ENCODE measurements around the gene SYTL3.

The SYTL3 gene

GRCh38 chr6:158762787-158763433, 113.1 kb downstream of the SYTL3 start:
- no peak for DNase-seq

- no peak for DNase-seq
Observed at GRCh38 chr6:158763434-158764182, 113.8 kb downstream of the SYTL3 start.

- no peak for DNase-seq
Observed at GRCh38 chr6:158764183-158764849, 114.5 kb downstream of the SYTL3 start.

GRCh38 chr6:158764926-158765325, 115.1 kb downstream of the SYTL3 start:
- DNase-seq, result no peak

GRCh38 chr6:158765499-158766068, 115.7 kb downstream of the SYTL3 start:
- no peak for DNase-seq

GRCh38 chr6:158766621-158767455, 117.0 kb downstream of the SYTL3 start:
- no peak for DNase-seq

- no peak for DNase-seq
Observed at GRCh38 chr6:158767709-158768108, 117.9 kb downstream of the SYTL3 start.

GRCh38 chr6:158768436-158768835, 118.6 kb downstream of the SYTL3 start:
- no peak for DNase-seq

- no peak for DNase-seq
Observed at GRCh38 chr6:158769234-158769770, 119.4 kb downstream of the SYTL3 start.

- DNase-seq, result no peak
Observed at GRCh38 chr6:158769771-158770432, 120.0 kb downstream of the SYTL3 start.

- no peak for DNase-seq
Observed at GRCh38 chr6:158770533-158771330, 120.9 kb downstream of the SYTL3 start.

- no peak for DNase-seq
Observed at GRCh38 chr6:158771399-158772152, 121.7 kb downstream of the SYTL3 start.

GRCh38 chr6:158772172-158772571, 122.3 kb downstream of the SYTL3 start:
- DNase-seq, result no peak

GRCh38 chr6:158772851-158773371, 123.1 kb downstream of the SYTL3 start:
- no peak for DNase-seq

- no peak for DNase-seq
Observed at GRCh38 chr6:158773581-158774449, 124.0 kb downstream of the SYTL3 start.

- no peak for DNase-seq
Observed at GRCh38 chr6:158774717-158775449, 125.0 kb downstream of the SYTL3 start.

- no peak for DNase-seq
Observed at GRCh38 chr6:158775832-158776231, 126.0 kb downstream of the SYTL3 start.

GRCh38 chr6:158776737-158777136, 126.9 kb downstream of the SYTL3 start:
- DNase-seq, result no peak
